Measurements from ENCODE around the gene C1RL. TPM values are rescaled to one million over a fixed set of nuclear protein-coding genes. Genes with fewer than 3 reads are reported as not detected.
"Not testable (repeated sequence)": the region's sequence is repeated elsewhere in the genome, so short reads cannot be mapped to it uniquely, and the experiment has no call there.

Gene C1RL
- total RNA-seq, 1 experiment from 2014 or later = 2.5 TPM

DNA sequence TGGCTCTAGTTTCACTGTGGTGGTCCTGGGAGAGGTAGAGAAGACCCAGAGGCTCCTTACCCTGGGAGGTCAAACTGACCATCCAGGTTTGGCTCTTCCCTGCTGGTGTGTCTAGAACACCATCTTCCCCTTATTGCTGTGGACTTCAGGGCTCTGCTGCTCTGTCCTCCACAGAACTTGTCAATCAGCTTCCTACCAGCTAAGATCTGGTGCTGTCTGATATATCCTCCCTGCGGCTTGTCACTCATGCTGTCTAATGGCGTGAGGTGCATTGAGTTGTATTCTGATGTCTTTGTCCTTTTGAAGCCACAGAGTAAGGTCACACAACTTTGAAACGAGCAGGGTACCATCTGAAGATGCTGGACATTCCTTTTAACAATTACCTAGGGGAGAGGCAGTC lies 7.2 kb upstream of the C1RL start:
- Histone ChIP-seq H3K4me3 (no peak overlapping the region), H3K4me1 (replicated peaks) (no peaks in the 10 kb centered on the region), H3K36me3 (no peaks in the 10 kb centered on the region), H3K27ac (no peak overlapping the region), H3K27me3 (replicated peaks) (no peaks in the 10 kb centered on the region), H3K9me3 (replicated peaks) (no peaks in the 10 kb centered on the region)
- no peak for DNase-seq (ENCODE audit: low read depth in 1 of 2, low spot score in 2 of 2)

DNA sequence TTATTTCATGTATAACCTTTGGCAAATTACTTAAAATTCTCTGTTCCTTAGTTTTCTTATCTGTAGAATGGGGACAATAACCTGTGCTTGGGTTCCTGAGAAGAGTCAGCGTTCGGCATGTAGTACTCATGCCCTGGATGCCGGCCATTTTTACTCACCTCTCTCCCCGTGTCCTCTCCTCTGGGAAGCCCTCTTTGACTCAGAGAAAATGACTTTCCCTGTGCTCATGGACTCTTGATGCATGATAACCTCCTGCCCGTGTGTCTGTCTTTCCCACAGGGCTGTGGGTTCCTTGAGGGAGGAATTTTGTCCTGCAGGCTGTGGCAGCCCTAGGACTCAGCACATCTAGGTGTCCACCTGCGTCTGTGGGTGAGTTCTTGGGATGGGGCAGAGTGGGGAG lies 5.8 kb upstream of the C1RL start:
- Histone ChIP-seq H3K9me3 (replicated peaks) (no peaks in the 10 kb centered on the region), H3K36me3 (no peaks in the 10 kb centered on the region), H3K27me3 (replicated peaks) (no peaks in the 10 kb centered on the region)

DNA sequence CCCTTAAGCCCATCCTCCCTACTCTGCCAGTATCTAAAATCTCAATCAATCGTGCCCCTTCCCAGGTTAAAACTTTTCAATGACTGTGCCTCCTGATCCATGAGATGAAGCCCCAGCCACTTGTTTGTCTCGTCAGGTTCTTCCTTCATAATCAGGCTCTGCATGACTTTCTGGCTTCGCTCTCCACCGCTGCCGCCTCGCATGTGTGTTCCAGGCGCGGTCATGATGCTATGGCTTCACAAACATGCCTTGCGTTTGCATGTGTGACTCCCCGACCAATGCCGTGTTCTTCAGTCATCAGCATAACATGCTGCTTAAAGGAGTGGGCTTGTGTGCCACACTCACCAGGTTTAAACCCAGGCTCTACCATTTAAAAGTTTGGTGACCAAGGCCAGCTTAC lies 5.0 kb upstream of the C1RL start:
- Histone ChIP-seq H3K9me3 (replicated peaks) (no peaks in the 10 kb centered on the region), H3K4me3 (no peak overlapping the region), H3K4me1 (replicated peaks) (no peaks in the 10 kb centered on the region; the same call in 1 of the 2 replicates), H3K27ac (no peak overlapping the region), H3K36me3 (no peaks in the 10 kb centered on the region), H3K27me3 (replicated peaks) (no peaks in the 10 kb centered on the region)
- no peak for DNase-seq (ENCODE audit: low read depth in 1 of 2, low spot score in 2 of 2)

More for the DNA sequence above, 5.8 kb upstream of the C1RL start:
- DNase-seq (ENCODE audit: low read depth in 1 of 2, low spot score in 2 of 2) = no peak
- H3K27ac ChIP-seq = no peak overlapping the region
- no peaks in the 10 kb centered on the region for H3K4me1 ChIP-seq (replicated peaks)
- no peak overlapping the region for H3K4me3 ChIP-seq

DNA sequence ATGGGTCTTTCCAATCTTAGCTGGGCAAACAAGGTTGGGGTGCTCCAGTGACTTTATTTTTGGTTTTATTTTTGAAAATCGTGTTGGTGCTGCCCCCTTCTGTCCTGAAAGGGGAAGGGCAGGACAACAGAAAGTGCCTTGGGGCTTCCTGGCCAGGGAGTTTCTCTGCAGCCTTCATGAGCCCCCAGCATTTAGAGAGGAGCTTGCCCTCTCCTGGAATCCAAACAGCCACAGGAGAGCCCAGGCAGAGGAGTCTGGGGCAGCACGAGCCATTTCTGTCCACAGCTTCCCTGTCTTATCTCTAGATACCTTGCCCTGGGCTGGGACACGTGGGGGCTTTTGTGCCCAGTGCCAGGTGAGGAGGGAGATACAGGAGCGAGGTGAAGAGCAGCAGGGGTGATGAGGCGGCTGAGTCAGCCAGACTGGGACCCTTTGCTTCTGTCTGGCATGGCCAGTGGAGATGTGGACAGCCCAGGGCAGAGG lies 4.4 kb upstream of the C1RL start:
- no peak overlapping the region for H3K27ac ChIP-seq
- H3K27me3 ChIP-seq (replicated peaks) = no peaks in the 10 kb centered on the region
- H3K4me1 ChIP-seq (replicated peaks) = peaks cover 3% of the 10 kb centered on the region
- DNase-seq (ENCODE audit: low read depth in 1 of 2, low spot score in 2 of 2) = peak in 1 of 2 experiments; percentile 51
- no peaks in the 10 kb centered on the region for H3K9me3 ChIP-seq (replicated peaks)
- no peaks in the 10 kb centered on the region for H3K36me3 ChIP-seq
- no peak overlapping the region for H3K4me3 ChIP-seq

DNA sequence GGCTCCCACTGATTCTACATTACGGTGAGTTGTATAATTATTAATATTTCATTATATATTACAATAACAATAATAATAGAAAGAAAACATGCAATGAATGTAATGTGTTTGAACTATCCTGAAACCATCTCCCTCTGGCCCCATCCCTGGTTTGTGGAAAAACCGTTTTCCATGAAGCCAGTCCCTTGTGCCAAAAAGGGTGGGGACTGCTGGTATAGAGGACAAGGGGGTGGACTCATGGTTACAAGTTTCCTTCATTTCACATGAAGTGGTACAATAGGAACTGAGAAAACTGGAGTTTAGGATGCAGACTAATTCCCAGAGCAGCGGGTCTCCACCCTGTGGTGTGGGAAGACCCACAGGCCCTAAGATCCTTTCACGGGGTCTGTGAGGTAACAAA lies 3.0 kb upstream of the C1RL start:
- H3K4me1 ChIP-seq (replicated peaks) = peaks cover 10% of the 10 kb centered on the region
- no peak for DNase-seq (ENCODE audit: low read depth in 1 of 2, low spot score in 2 of 2)
- H3K27me3 ChIP-seq (replicated peaks) = no peaks in the 10 kb centered on the region
- no peaks in the 10 kb centered on the region for H3K36me3 ChIP-seq
- H3K4me3 ChIP-seq = no peak overlapping the region
- H3K9me3 ChIP-seq (replicated peaks) = no peaks in the 10 kb centered on the region
- H3K27ac ChIP-seq = no peak overlapping the region

DNA sequence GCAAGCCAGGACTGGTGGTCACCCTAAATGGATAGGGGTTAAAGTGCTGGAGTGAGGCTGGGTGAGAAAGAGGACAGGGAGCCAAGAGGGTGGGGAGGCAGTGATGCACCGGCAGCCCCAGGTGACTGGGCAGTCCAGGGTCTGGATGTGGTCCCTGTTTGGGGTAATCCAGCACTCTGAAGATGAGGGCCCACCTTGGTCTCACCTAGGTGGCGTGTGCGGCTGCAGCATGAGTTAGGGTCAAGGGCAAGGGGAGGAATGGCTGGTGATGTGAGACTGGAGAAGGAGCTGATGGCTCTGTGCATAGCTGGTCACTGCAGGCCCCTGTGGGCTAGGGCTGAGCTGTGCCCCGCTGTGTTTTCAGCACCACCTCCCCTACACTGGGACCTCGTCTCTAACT lies 1.6 kb upstream of the C1RL start:
- H3K27me3 ChIP-seq (replicated peaks) = no peaks in the 10 kb centered on the region
- H3K36me3 ChIP-seq = no peaks in the 10 kb centered on the region
- peaks cover 10% of the 10 kb centered on the region for H3K4me1 ChIP-seq (replicated peaks)
- no peak overlapping the region for H3K27ac ChIP-seq
- DNase-seq (ENCODE audit: low read depth in 1 of 2, low spot score in 2 of 2) = no peak
- H3K9me3 ChIP-seq (replicated peaks) = peaks cover 3% of the 10 kb centered on the region; the same call in 1 of the 2 replicates
- no peak overlapping the region for H3K4me3 ChIP-seq

DNA sequence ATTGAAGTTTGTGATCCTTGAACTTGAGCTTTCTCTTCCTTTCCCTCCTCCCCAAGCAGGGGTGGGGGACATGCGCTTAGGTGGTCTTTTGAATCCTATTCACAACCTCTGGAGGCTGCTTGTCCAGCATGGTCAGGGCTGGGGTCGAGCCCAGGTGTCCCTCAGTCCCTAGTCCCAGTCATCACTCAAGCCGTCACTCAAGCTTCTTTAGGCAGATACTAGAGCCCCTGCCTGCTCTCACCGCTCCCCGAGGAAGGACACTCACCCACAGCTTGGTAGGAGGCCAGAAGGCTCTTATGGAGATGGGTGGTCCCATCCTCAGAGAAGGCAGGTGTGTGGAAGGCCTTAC lies 532 bp upstream of the C1RL start:
- no peak for DNase-seq (ENCODE audit: low read depth in 1 of 2, low spot score in 2 of 2)
- Histone ChIP-seq H3K4me1 (replicated peaks) (peaks cover 10% of the 10 kb centered on the region), H3K27me3 (replicated peaks) (no peaks in the 10 kb centered on the region), H3K9me3 (replicated peaks) (peaks cover 3% of the 10 kb centered on the region; the same call in 1 of the 2 replicates), H3K4me3 (no peak overlapping the region), H3K36me3 (no peaks in the 10 kb centered on the region), H3K27ac (no peak overlapping the region)

DNA sequence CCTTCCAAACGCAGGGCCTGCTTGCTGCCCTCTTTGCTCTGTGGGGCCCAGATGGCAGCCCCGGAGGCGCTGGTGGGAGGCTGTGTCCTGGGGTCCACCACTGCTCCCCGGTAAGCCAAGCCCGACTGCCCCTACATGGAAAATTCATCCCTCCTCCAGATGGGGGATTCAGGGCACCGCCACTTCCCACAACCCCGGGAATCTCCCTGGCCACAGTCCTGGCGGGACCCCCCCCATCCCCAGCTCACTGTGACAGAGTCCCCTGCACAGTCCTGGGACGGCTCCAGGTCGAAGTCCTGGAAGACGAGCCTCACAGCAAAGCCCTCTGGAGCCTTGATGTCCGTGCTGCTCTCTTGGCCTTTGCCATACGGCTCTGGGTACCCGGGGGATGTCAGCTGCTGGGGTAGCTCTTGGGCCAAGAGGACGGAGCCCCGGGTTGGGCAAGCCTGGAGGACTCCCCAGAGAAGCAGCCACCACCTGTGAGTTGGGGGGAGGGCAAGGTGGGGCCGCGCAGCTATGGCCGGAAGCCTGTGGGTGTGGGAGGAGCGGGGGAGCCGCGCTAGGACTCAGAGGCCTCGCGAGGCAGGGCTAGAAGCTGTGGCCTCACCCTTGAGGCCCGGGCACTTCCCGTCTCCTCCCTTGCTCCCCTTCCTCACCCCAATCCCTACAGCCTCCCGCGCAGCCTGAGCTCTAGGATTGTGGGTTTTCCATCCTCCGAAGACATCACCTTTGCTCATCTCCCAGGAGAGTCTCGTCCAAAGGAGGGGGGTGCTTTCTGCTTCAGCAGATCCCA lies 815 bp downstream of the C1RL start:
- DNase-seq (ENCODE audit: low read depth in 1 of 2, low spot score in 2 of 2) = peak; percentile 51 to 68

DNA sequence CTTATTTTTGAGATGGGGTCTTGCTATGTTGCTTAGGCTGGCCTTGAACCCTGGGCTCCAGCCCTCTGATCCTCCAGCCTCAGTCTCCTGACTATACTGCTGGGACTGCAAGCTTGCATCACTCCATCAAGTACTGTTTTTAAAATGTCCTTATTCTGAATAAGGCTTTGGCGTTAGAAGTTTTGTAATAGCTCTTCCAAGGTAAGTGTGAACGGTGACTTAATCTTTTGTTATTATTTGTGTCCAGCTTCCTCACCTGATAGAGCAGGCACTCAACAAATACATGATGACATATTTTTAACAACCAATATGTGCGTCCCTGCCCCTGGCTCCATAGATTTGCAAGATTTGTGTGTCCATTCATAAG lies 1.4 kb downstream of the C1RL start:
- Histone ChIP-seq H3K27ac (no peak overlapping the region), H3K36me3 (no peaks in the 10 kb centered on the region), H3K9me3 (replicated peaks) (peaks cover 3% of the 10 kb centered on the region; the same call in 1 of the 2 replicates), H3K4me1 (replicated peaks) (peaks cover 10% of the 10 kb centered on the region), H3K4me3 (peak overlapping the region; percentile 43), H3K27me3 (replicated peaks) (no peaks in the 10 kb centered on the region)
- DNase-seq (ENCODE audit: low read depth in 1 of 2, low spot score in 2 of 2) = no peak

More for the DNA sequence above, 815 bp downstream of the C1RL start:
- H3K4me1 ChIP-seq (replicated peaks) = peaks cover 10% of the 10 kb centered on the region
- no peaks in the 10 kb centered on the region for H3K27me3 ChIP-seq (replicated peaks)
- peak overlapping the region; percentile 43 for H3K4me3 ChIP-seq
- peak overlapping the region; percentile 76 for H3K27ac ChIP-seq
- peaks cover 3% of the 10 kb centered on the region; the same call in 1 of the 2 replicates for H3K9me3 ChIP-seq (replicated peaks)
- H3K36me3 ChIP-seq = no peaks in the 10 kb centered on the region

DNA sequence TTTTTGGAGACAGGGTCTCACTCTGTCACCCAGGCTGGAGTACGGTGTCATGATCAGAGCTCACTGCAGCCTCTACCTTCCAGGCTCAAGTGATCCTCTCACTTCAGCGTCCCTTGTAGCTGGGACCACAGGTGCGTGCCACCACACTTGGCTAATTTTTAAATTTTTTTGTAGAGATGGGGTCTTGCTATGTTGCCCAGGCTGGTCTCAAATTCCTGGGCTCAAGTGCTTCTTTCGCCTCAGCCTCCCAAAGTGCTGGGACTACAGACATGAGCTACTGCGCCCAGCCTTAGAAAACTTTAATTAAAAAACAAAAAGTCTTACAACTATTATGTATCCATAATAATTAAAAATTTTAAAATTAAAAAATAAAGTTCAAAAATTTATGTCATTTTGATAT lies 1.8 kb downstream of the C1RL start:
- not testable (repeated sequence) for H3K36me3 ChIP-seq; H3K27me3 ChIP-seq (replicated peaks); DNase-seq (ENCODE audit: low read depth in 1 of 2, low spot score in 2 of 2); H3K9me3 ChIP-seq (replicated peaks); H3K4me3 ChIP-seq; H3K27ac ChIP-seq
- peaks cover 10% of the 10 kb centered on the region for H3K4me1 ChIP-seq (replicated peaks)

DNA sequence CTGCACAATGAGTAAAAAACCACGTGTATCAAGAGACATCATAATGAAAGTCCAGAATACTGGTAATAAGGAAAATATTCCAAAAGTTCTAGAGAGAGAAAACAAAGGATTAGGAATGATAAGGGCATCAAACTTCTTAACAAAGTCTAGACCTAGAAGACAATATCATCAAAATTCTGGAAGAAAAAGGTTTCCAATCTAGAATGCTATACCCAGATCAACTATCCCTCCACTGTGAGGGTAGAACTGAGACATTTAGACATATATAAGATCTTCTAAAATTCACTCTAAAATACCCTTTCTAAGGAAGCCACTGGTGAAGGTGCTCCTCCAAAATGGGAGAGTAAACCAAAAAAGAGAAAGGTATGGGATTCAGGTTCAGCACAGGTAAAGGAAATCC lies 2.9 kb downstream of the C1RL start:
- peaks cover 3% of the 10 kb centered on the region; the same call in 1 of the 2 replicates for H3K9me3 ChIP-seq (replicated peaks)
- DNase-seq (ENCODE audit: low read depth in 1 of 2, low spot score in 2 of 2) = no peak
- H3K36me3 ChIP-seq = no peaks in the 10 kb centered on the region
- H3K27me3 ChIP-seq (replicated peaks) = no peaks in the 10 kb centered on the region
- no peak overlapping the region for H3K27ac ChIP-seq
- no peak overlapping the region for H3K4me3 ChIP-seq
- peaks cover 10% of the 10 kb centered on the region for H3K4me1 ChIP-seq (replicated peaks)

DNA sequence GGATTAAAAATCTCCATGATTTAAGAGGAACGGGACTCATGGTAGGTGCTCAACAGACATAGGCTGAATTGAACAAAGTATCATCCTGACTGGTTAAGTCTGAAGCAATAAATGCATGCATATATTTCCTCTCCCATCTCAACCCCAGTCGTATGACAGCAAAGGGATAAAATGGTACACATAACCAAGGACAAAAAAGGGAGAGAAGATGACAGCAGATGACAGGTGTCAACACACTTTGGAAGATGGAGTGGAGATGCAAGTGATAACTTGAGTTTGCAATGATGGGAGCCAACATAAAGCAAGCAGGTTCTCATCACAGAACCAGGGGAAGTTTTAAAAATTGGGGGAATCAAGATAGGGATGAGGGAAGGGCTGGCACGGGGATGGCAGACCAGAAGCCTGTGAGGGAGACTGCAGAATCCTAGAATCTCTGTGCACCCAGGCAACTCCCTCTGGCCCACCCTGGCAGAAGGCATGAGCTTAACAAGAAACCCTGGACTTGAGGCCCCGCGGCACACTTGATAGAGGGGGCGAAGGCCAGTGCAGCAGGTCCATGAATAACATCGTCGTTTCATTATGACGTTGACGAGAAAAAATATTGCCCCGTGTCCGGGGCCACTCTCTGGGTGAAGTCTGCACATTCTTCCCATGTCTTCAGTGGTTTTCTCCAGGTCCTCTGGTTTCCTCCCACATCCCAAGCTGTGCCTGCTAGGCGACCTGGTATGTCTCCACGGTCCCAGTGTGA lies 5.0 kb downstream of the C1RL start:
- H3K27me3 ChIP-seq (replicated peaks) = no peaks in the 10 kb centered on the region
- no peak overlapping the region for H3K4me3 ChIP-seq
- peaks cover 10% of the 10 kb centered on the region for H3K4me1 ChIP-seq (replicated peaks)
- H3K9me3 ChIP-seq (replicated peaks) = peaks cover 3% of the 10 kb centered on the region; the same call in 1 of the 2 replicates
- no peak for DNase-seq (ENCODE audit: low read depth in 1 of 2, low spot score in 2 of 2)
- H3K27ac ChIP-seq = no peak overlapping the region
- no peaks in the 10 kb centered on the region for H3K36me3 ChIP-seq

DNA sequence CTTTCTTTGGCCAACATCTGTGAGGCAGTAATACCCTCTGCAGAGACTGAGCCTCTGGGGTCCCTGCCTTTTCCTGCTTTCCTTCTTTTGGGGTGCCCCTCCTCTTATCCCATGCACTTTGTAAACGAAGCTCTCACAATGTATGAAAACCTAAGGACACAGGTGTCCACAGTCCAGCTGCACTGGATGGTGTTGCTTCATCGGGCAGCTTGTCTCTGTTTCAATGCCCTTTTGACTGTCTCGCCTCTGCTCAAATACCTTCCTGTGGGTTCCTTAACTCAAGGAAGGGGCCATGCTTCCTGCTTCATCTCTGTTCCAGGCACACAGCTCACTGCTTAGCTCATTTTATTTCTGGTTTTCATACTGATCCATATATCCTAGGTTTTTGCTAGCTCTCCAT lies 6.4 kb downstream of the C1RL start:
- H3K9me3 ChIP-seq (replicated peaks) = peaks cover 3% of the 10 kb centered on the region; the same call in 1 of the 2 replicates
- no peaks in the 10 kb centered on the region for H3K4me1 ChIP-seq (replicated peaks)
- H3K36me3 ChIP-seq = no peaks in the 10 kb centered on the region
- no peak for DNase-seq (ENCODE audit: low read depth in 1 of 2, low spot score in 2 of 2)
- no peak overlapping the region for H3K27ac ChIP-seq
- no peaks in the 10 kb centered on the region for H3K27me3 ChIP-seq (replicated peaks)
- no peak overlapping the region for H3K4me3 ChIP-seq

DNA sequence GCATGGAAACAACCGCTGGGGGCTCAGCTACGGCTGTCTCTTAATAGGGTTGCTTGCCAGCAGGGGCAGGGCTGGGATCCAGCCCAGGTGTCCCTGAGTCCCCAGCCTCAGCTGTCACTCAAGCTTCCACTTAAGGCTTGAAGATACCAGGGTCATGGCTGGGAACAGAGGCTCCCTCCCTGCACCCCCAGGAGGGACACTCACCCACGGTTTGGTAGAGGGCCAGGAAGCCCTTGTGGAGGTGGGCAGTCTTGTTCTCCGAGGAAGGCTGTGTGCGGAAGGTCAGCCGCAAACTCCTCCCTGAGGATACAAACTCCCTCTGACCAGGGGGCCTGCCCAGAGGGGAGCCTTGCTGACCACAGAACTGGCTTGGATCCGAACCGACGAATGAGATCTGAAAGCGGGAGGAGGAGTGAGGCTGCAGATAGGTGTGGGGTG lies 7.3 kb downstream of the C1RL start:
- no peak for DNase-seq (ENCODE audit: low read depth in 1 of 2, low spot score in 2 of 2)
- Histone ChIP-seq H3K4me3 (no peak overlapping the region), H3K27ac (no peak overlapping the region), H3K36me3 (no peaks in the 10 kb centered on the region), H3K4me1 (replicated peaks) (no peaks in the 10 kb centered on the region), H3K27me3 (replicated peaks) (no peaks in the 10 kb centered on the region), H3K9me3 (replicated peaks) (peaks cover 3% of the 10 kb centered on the region; the same call in 1 of the 2 replicates)
